ENCODE data around the gene TMPRSS11D.

TMPRSS11D gene

GRCh38 chr4:67892253-67892652 is 8.5 kb upstream of the TMPRSS11D start:
- Histone ChIP-seq H2AFZ (ENCODE audit: low read depth) (no peak overlapping the region), H3K9ac (no peak overlapping the region), H3K36me3 (ENCODE audit: insufficient read depth) (no peaks in the 10 kb centered on the region), H3K79me2 (ENCODE audit: insufficient read depth, low read depth) (no peaks in the 10 kb centered on the region), H3K4me1 (ENCODE audit: low read depth, poor library complexity, severe bottlenecking) (no peaks in the 10 kb centered on the region), H3K4me2 (no peak overlapping the region), H3K27ac (no peak overlapping the region), H3K4me3 (IDR thresholded peaks at IDR 0.05; ENCODE audit: insufficient read depth, low read depth, low read length) (no peak overlapping the region), H3K27me3 (ENCODE audit: insufficient read depth, low read depth) (no peaks in the 10 kb centered on the region), H4K20me1 (ENCODE audit: insufficient read depth) (no peaks in the 10 kb centered on the region)
- TF ChIP-seq CTCF (conservative IDR thresholded peaks at IDR 0.05; ENCODE audit: low read depth, low read length): no peak

GRCh38 chr4:67891645-67892044 is 7.8 kb upstream of the TMPRSS11D start:
- Histone ChIP-seq H3K4me2 (no peak overlapping the region), H3K27ac (no peak overlapping the region), H3K79me2 (ENCODE audit: insufficient read depth, low read depth) (no peaks in the 10 kb centered on the region), H3K36me3 (ENCODE audit: insufficient read depth) (no peaks in the 10 kb centered on the region), H2AFZ (ENCODE audit: low read depth) (no peak overlapping the region), H3K27me3 (ENCODE audit: insufficient read depth, low read depth) (no peaks in the 10 kb centered on the region), H3K4me3 (IDR thresholded peaks at IDR 0.05; ENCODE audit: insufficient read depth, low read depth, low read length) (no peak overlapping the region), H4K20me1 (ENCODE audit: insufficient read depth) (no peaks in the 10 kb centered on the region), H3K4me1 (ENCODE audit: low read depth, poor library complexity, severe bottlenecking) (no peaks in the 10 kb centered on the region), H3K9ac (no peak overlapping the region)
- no peak for TF ChIP-seq CTCF (conservative IDR thresholded peaks at IDR 0.05; ENCODE audit: low read depth, low read length)

- TF ChIP-seq CTCF (conservative IDR thresholded peaks at IDR 0.05; ENCODE audit: low read depth, low read length): no peak
- H3K4me1 ChIP-seq (ENCODE audit: low read depth, poor library complexity, severe bottlenecking): no peaks in the 10 kb centered on the region
- H3K9ac ChIP-seq: no peak overlapping the region
- no peak overlapping the region for H3K4me3 ChIP-seq (IDR thresholded peaks at IDR 0.05; ENCODE audit: insufficient read depth, low read depth, low read length)
- no peak overlapping the region for H3K27ac ChIP-seq
- no peaks in the 10 kb centered on the region for H3K79me2 ChIP-seq (ENCODE audit: insufficient read depth, low read depth)
- H3K27me3 ChIP-seq (ENCODE audit: insufficient read depth, low read depth): no peaks in the 10 kb centered on the region
- no peaks in the 10 kb centered on the region; the same call in 1 of the 2 replicates for H4K20me1 ChIP-seq (ENCODE audit: insufficient read depth)
- H3K36me3 ChIP-seq (ENCODE audit: insufficient read depth): no peaks in the 10 kb centered on the region
- no peak overlapping the region for H2AFZ ChIP-seq (ENCODE audit: low read depth)
- H3K4me2 ChIP-seq: no peak overlapping the region
Observed at GRCh38 chr4:67886281-67886680, 2.5 kb upstream of the TMPRSS11D start.

- Histone ChIP-seq H3K4me3 (IDR thresholded peaks at IDR 0.05; ENCODE audit: insufficient read depth, low read depth, low read length) (no peak overlapping the region), H2AFZ (ENCODE audit: low read depth) (no peak overlapping the region), H3K9ac (no peak overlapping the region), H3K79me2 (ENCODE audit: insufficient read depth, low read depth) (no peaks in the 10 kb centered on the region), H4K20me1 (ENCODE audit: insufficient read depth) (no peaks in the 10 kb centered on the region; the same call in 1 of the 2 replicates), H3K27ac (no peak overlapping the region), H3K27me3 (ENCODE audit: insufficient read depth, low read depth) (no peaks in the 10 kb centered on the region), H3K36me3 (ENCODE audit: insufficient read depth) (no peaks in the 10 kb centered on the region), H3K4me1 (ENCODE audit: low read depth, poor library complexity, severe bottlenecking) (no peaks in the 10 kb centered on the region), H3K4me2 (no peak overlapping the region)
- no peak for TF ChIP-seq CTCF (conservative IDR thresholded peaks at IDR 0.05; ENCODE audit: low read depth, low read length)
Observed at GRCh38 chr4:67885762-67886161, 2.0 kb upstream of the TMPRSS11D start.
